Neural crest cell (in vitro differentiated cells): Measurements from ENCODE around the gene NLRP7. TPM values are rescaled to one million over a fixed set of nuclear protein-coding genes. Genes with fewer than 3 reads are reported as not detected.
"Not testable (repeated sequence)": the region's sequence is repeated elsewhere in the genome, so short reads cannot be mapped to it uniquely, and the experiment has no call there.

ENCODE experiments used
- DNase-seq: peaks from one replicate; pipeline ENCODE4 v3.0.0; 2021; ENCODE audit warnings: low read depth, mixed read lengths, low spot score
- H3K27ac Mint-ChIP-seq: one replicate; pipeline ENCODE4 v1.8.0; 2021; ENCODE audit warnings: mild to moderate bottlenecking, mixed read lengths; ENCODE audit not compliant: unreplicated experiment
- H3K27me3 Mint-ChIP-seq: 2 replicates; pipeline ENCODE4 v1.8.0; 2021; ENCODE audit warnings: low read depth, mild to moderate bottlenecking, mixed read lengths
- H3K36me3 Mint-ChIP-seq: 2 replicates; pipeline ENCODE4 v1.8.0; 2021; ENCODE audit warnings: low read depth, mild to moderate bottlenecking, mixed read lengths
- H3K4me1 Mint-ChIP-seq: 2 replicates; pipeline ENCODE4 v1.8.0; 2021; ENCODE audit warnings: mixed read lengths
- H3K4me3 Mint-ChIP-seq: one replicate; pipeline ENCODE4 v1.8.0; 2021; ENCODE audit warnings: mild to moderate bottlenecking, mixed read lengths
- H3K9me3 Mint-ChIP-seq: 2 replicates; pipeline ENCODE4 v1.8.0; 2021; ENCODE audit warnings: mixed read lengths
- CTCF ChIP-seq: fragments of 200-600 bp; sonication (generic); conservative IDR thresholded peaks from 2 replicates; pipeline ENCODE4 v1.5.0; 2021; ENCODE audit warnings: antibody characterized with exemption, mild to moderate bottlenecking
- long read RNA-seq: library from polyadenylated mRNA; unstranded; transcript quantifications from one replicate; pipeline ENCODE4 v2.0.0, GENCODE V29; 2020
- total RNA-seq: library from RNA; stranded (reverse); gene quantifications from 2 replicates; pipeline ENCODE4 v1.2.1, GENCODE V29; 2021

The NLRP7 gene
- total RNA-seq: not detected in 2 replicates
- long read RNA-seq: 0 reads

- no peak within 1 kb of the TSS for H3K27ac Mint-ChIP-seq
- no peak for DNase-seq
These were observed at the start of gene NLRP7 for GRCh38 chr19:54947381-54947780. TSS of gene NLRP7 (minus strand) at chr19:54947530.

GRCh38 chr19:54995561-54995960 is 48.2 kb upstream of the NLRP7 start:
- TF ChIP-seq CTCF: no peak
- no peak overlapping the region for H3K4me3 Mint-ChIP-seq
- no peaks in the 10 kb centered on the region for H3K4me1 Mint-ChIP-seq
- H3K9me3 Mint-ChIP-seq: no peaks in the 10 kb centered on the region
- no peaks in the 10 kb centered on the region for H3K27me3 Mint-ChIP-seq
- DNase-seq: no peak
- no peak overlapping the region for H3K27ac Mint-ChIP-seq
- peaks cover 9% of the 10 kb centered on the region for H3K36me3 Mint-ChIP-seq

More at GRCh38 chr19:54947381-54947780, at the start of gene NLRP7:
- Mint-ChIP-seq H3K4me3 (no peak within 1 kb of the TSS), H3K4me1 (peaks cover under 1% of the 10 kb centered on the region), H3K27me3 (peaks cover 16% of the 10 kb centered on the region), H3K36me3 (no peaks in the 10 kb centered on the region), H3K9me3 (no peaks in the 10 kb centered on the region)
- TF ChIP-seq CTCF: no peak

GRCh38 chr19:54989531-54989930 is 42.2 kb upstream of the NLRP7 start:
- H3K9me3 Mint-ChIP-seq, H3K27ac Mint-ChIP-seq, H3K4me1 Mint-ChIP-seq: not testable (repeated sequence)

GRCh38 chr19:54982562-54982961 is 35.2 kb upstream of the NLRP7 start:
- H3K27me3 Mint-ChIP-seq, H3K27ac Mint-ChIP-seq, H3K9me3 Mint-ChIP-seq, H3K4me3 Mint-ChIP-seq, H3K4me1 Mint-ChIP-seq, DNase-seq, H3K36me3 Mint-ChIP-seq: not testable (repeated sequence)

More at GRCh38 chr19:54989531-54989930, 42.2 kb upstream of the NLRP7 start:
- DNase-seq, H3K4me3 Mint-ChIP-seq, H3K27me3 Mint-ChIP-seq: not testable (repeated sequence)
- H3K36me3 Mint-ChIP-seq: peaks cover 11% of the 10 kb centered on the region

- H3K27me3 Mint-ChIP-seq, H3K36me3 Mint-ChIP-seq: not testable (repeated sequence)
These were observed 26.1 kb upstream of the NLRP7 start for GRCh38 chr19:54973229-54974090.

GRCh38 chr19:54971446-54971845 is 24.1 kb upstream of the NLRP7 start:
- not testable (repeated sequence) for H3K27me3 Mint-ChIP-seq, DNase-seq, H3K4me1 Mint-ChIP-seq, H3K9me3 Mint-ChIP-seq, H3K27ac Mint-ChIP-seq, H3K4me3 Mint-ChIP-seq, H3K36me3 Mint-ChIP-seq

More at GRCh38 chr19:54973229-54974090, 26.1 kb upstream of the NLRP7 start:
- not testable (repeated sequence) for H3K4me3 Mint-ChIP-seq, H3K27ac Mint-ChIP-seq, H3K9me3 Mint-ChIP-seq, H3K4me1 Mint-ChIP-seq, DNase-seq

GRCh38 chr19:54969647-54970046 is 22.3 kb upstream of the NLRP7 start:
- Mint-ChIP-seq H3K36me3 (peaks cover 5% of the 10 kb centered on the region), H3K4me3 (no peak overlapping the region), H3K27me3 (no peaks in the 10 kb centered on the region), H3K4me1 (no peaks in the 10 kb centered on the region), H3K27ac (no peak overlapping the region), H3K9me3 (no peaks in the 10 kb centered on the region)
- no peak for TF ChIP-seq CTCF
- no peak for DNase-seq
